ENCODE measurements around the gene ZNG1B.
"Not testable (repeated sequence)": the region's sequence is repeated elsewhere in the genome, so short reads cannot be mapped to it uniquely, and the experiment has no call there.

Gene ZNG1B

DNA sequence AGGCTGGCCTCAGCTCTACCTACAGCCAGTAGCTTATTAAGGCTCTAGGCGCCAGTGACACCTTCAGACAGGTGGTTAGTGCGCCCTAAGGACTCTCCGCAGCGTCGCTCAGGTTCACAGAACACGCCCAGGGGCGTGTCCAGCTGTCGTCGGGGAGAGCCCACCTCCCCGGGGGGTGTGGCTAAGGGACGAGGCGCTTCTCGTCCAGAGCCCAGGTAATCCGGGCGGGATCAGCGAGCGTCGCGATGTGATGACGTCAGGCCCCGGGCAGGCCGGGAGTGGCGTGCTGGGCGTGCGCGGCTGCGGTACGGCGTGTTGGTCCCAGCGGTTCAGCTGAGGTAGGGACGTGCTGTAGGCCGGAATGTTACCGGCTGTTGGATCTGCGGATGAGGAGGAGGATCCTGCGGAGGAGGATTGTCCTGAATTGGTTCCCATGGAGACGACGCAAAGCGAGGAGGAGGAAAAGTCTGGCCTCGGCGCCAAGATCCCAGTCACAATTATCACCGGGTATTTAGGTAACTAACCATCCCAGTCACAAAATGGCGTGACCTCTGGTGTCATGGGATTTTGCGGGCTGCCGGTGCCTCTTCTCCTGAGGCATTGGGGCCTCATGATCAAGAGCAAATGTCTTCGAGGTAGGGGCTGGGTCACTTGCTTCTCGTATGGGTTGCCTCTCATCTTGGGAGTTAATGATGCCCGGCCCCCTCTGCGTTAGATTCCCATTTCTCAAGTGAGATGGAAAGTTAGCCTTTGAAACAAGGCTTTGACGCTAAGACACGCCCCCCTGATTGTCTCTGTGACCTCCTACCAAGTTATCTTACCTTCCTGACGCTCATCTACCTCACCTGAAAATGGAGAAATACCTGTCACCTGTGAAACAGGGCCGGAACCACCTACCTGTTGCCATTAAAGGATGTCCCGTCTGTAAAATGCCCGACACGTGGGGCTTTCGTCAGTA, at the start of gene ZNG1B:
Gene ZNG1B, plus strand, starts transcription at position 184 of the 958 bp plus-strand sequence. Its CDS starts 178 bp downstream, at position 362.
- DNase-seq = peak; percentile 90

DNA sequence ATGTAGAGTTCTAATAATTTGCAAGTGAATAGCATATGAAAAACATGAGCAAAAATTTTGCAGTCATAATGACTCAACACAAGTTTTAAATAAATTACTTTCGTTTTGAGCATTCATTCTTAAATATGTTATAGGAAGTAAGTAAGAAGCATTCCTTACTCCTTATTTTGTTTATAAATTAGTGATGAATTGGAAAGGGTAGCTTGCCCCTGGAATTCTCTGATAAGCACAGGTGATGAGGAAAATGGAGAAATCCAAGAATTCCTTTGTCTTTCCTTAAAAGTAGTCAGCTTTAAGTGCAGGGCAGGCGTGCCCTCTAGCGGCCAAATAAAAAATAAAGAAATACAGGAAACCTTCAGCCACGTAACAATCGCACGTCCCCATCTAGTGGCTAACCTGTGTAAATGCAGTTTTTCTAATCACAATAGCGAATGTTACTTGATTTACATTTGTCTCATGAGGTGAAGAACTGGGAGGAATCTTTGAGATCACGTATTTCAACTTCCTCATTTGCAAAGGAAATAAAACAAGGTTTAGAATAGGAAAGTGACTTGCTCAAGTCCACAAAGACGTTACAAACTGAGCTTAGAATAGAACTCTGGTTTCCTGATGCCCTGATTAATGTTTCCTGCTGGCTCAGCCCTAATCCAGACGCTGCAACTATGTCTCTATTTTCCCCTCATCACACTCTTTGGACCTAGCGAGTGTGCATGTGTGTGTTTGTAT, 47.2 kb upstream of the ZNG1B start:
- peak; percentile 85 for DNase-seq

DNA sequence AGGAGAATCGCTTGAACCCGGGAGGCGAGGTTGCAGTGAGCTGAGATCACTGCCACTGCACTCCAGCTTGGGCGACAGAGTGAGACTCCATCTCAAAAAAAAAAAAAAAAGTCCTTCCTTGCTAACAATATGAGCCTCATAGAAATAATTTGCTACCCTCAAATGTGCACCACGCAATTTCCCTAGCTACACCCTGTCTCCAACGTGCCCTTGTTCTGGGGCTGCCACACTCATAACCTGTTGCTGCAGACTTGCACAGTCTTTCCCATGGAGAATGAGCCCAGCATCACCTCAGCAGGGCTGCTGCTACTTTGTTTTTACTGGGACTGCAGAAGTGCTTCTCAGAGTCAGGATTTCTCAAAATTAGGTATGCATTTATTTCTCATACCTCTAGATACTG, 46.4 kb upstream of the ZNG1B start:
- DNase-seq = no peak

DNA sequence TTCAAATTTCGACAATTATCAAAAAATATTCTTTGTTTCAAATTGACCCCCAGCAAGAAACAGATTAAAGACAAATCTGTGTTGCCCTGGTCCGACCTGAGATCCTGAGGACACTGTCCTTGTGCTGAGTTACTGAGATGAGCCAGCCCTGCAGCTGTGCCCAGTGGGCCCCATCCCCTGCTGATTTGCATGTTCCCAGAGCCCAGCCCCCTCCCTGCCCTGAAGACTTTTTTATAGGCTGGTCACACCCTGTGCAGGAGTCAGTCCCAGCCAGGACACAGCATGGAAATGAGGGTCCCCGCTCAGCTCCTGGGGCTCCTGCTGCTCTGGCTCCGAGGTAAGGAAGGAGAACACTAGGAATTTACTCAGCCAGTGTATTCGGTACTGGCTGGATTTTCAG, 31.4 kb upstream of the ZNG1B start:
- no peak for DNase-seq

DNA sequence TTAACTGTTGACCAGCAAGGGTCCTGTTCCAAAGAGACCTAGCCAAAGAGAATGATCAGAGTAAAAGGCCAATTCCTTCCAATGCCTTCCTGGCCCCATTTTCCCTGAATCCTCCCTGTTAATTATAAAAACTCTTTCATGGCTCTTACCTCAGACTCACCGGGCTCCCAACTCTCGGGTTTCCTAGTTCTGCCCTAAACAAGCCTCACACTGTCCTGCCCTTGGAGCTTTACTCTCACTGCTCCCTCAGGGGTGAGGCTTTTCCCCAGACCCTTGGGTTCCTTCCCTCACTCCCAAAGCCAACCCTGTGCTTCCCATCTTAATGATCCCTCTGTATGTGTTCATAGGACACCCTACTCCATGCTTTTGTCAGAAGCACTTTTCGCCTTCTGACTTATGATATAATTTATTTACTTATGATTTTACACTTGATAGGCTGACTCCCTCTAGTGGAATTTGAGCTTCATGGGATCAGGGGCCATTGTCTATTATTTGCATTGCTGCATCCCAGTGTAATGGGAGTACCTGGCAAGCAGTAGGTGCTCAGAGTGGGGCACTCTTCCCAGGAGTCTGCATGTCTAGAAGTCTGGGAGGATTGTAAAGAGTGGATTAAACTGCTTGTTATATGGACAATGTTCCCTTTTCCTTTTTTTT, 29.9 kb upstream of the ZNG1B start:
- no peak for DNase-seq

DNA sequence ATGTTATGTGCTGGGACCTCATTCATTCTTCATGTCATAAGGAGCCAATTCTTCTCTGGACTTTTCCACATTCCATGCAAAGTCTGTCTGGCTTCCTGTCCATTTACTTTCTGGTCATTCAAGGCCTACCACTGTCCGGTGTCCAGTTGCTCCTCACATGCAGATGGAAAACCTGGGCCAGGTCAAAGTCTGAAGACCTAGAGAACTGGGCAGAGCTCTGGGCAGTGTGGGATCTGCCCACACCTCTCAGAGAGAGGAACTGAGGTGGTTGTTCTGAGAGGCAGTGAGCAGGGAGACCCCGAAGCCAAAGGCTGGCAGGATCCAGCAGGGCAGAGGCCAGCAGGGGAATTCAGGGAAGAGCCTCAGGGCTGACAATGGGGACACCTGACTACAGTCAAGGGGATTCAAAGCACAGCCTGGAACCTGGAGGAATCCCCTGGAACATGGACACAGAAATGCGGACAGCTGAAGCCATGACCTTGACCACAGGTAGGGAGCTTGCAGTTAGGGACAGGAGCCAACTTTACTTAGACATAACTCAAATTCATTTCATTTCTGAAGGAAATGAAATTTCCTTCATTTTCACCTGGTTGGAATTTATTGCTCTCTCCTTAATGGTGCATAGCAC, 25.7 kb upstream of the ZNG1B start:
- not testable (repeated sequence) for DNase-seq

DNA sequence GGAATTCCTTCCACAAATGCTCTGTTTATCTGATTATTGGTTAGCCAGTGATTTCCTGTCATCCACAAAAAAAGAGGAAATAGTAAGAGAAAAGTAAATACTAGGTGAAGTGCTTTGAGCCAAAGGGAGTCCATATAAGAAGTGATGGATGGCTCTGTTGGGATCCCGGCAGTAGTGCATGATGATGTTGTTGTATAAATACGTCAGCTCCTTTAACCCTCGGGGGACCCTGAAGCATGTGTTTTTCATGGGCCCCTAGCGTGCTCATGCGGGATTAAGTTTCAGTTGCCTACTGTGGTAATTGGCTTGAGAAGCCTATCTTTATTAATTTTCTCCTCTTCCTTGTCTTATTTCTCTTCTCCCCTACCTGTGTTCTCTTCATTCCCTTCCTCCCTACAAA, 24.7 kb upstream of the ZNG1B start:
- DNase-seq = not testable (repeated sequence)

DNA sequence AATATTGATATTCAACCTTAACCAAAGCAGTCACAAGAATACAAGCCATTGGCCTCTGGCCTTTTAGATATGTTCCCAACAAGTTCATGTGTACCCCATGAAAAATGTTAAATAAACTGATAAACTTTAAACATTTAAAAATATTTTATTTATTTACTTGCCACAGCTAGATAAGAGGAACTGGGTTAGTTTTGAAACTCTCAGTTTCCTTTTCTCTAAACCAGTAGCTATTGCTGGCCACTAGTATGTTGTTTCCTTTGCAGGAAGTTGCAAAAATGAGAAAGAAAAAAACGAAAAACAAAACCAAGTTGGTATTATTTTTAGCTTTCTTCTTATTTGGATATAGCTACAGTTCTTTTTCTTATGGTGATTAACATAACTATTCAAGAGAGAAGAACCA, 5.7 kb upstream of the ZNG1B start:
- peak; percentile 18 for DNase-seq

DNA sequence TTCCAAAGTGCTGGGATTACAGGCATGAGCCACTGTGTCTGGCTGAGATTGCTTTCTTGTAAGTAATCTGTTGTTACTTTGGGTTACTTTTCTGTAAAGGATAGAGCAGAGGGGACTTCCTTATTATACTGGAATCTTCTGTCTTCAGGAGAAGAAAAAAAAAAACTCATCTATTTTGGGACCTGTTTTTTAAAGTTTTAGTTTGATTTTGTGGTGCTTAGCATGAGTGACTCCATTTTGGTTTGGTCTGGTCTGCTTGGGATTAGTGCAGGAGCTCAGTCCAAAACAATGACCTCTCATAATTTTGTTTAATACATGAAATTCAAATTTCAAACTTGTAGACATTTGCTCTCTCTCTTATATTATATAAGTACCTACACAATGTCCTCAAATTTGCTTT, 4.0 kb upstream of the ZNG1B start:
- DNase-seq = not testable (repeated sequence)

DNA sequence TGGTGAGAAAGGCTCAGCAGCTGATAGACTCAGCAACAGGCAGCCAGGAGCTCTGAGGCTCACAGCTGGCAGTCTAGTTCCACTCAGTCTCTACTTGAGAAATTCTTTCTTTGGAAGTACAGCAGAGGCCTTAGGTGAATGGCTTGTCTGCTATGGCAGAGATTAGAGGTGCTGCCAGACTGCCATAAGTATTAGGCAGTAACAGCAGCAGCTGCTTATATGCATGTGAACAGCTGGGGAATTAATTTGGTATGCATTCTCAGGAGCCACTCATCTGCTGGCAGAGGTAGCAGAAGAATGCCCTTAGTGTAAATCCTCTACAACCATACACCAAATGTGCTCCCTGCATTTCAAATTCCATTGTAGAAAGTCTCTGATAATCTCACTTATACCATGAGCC, 28.3 kb downstream of the ZNG1B start:
- not testable (repeated sequence) for DNase-seq

DNA sequence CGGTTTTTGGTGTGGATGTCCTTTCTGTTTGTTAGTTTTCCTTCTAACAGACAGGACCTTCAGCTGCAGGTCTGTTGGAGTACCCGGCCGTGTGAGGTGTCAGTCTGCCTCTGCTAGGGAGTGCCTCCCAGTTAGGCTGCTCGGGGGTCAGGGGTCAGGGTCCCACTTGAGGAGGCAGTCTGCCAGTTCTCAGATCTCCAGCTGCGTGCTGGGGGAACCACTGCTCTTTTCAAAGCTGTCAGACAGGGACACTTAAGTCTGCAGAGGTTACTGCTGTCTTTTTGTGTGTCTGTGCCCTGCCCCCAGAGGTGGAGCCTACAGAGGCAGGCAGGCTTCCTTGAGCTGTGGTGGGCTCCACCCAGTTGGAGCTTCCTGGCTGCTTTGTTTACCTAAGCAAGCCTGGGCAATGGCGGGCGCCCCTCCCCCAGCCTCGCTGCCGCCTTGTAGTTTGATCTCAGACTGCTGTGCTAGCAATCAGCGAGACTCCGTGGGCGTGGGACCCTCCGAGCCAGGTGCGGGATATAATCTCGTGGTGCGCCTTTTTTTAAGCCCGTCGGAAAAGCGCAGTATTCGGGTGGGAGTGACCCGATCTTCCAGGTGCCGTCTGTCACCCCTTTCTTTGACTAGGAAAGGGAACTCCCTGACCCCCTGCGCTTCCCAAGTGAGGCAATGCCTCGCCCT, 39.3 kb downstream of the ZNG1B start:
- DNase-seq = not testable (repeated sequence)

DNA sequence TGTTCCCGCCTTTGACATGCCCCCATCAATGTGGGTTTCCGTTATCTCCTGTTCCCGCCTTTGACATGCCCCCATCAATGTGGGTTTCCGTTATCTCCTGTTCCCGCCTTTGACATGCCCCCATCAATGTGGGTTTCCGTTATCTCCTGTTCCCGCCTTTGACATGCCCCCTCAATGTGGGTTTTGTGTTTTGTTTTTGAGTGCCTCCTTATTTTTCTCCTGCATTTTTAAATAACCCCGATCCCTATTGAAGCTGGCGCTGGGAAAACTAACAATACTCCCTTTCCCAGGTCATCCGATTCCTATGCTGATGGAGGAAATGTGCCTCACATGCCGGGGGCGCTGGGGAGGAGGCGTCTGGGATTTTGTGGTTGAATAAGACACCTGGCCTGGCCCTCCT, 59.0 kb downstream of the ZNG1B start:
- DNase-seq = not testable (repeated sequence)

DNA sequence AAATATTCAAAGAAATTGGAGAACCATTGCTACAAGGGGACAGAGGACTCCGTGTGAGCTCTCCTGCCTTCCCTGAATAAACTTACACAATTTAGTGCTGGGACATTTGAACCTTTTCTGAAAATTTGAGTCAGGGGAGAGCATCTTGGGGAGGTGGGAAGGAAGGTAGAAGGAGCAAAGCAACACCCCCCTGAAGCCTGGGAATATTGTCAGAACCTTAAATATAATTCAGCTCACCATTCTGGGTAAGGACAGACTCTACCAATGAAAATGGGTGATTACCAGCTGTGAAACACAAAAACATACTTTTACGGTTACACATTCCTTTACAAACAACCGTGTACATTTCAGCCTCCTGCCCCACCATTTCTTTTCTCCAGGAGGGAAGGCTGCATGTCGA, 60.9 kb downstream of the ZNG1B start, which contains the start of gene FOXD4L1:
Gene FOXD4L1, plus strand, starts transcription at position 301 of the 400 bp plus-strand sequence. CDS start 592 bp downstream, outside the sequence.
- not testable (repeated sequence) for DNase-seq

DNA sequence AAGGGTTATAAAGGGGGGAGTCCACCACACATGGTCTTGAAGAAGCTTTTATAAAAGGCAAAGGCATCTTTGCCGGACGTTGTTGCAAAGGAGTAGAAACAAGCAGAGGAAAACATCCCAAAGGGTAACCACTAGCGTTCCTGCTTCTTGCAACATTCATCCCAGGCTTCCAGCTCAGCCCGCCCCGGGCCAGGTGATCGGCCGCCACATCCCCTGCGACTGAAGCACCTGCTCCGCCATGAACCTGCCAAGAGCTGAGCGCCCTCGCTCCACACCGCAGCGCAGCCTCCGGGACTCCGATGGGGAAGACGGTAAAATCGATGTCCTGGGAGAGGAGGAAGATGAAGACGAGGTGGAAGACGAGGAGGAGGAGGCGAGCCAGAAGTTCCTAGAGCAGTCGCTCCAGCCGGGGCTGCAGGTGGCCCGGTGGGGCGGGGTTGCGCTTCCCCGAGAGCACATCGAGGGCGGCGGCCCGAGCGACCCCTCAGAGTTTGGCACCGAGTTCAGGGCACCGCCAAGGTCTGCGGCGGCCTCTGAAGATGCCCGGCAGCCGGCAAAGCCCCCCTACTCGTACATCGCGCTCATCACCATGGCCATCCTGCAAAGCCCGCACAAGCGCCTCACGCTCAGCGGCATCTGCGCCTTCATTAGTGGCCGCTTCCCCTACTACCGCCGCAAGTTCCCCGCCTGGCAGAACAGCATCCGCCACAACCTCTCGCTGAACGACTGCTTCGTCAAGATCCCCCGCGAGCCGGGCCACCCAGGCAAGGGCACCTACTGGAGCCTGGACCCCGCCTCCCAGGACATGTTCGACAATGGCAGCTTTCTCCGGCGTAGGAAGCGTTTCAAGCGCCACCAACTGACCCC, 61.8 kb downstream of the ZNG1B start:
- DNase-seq = not testable (repeated sequence)

DNA sequence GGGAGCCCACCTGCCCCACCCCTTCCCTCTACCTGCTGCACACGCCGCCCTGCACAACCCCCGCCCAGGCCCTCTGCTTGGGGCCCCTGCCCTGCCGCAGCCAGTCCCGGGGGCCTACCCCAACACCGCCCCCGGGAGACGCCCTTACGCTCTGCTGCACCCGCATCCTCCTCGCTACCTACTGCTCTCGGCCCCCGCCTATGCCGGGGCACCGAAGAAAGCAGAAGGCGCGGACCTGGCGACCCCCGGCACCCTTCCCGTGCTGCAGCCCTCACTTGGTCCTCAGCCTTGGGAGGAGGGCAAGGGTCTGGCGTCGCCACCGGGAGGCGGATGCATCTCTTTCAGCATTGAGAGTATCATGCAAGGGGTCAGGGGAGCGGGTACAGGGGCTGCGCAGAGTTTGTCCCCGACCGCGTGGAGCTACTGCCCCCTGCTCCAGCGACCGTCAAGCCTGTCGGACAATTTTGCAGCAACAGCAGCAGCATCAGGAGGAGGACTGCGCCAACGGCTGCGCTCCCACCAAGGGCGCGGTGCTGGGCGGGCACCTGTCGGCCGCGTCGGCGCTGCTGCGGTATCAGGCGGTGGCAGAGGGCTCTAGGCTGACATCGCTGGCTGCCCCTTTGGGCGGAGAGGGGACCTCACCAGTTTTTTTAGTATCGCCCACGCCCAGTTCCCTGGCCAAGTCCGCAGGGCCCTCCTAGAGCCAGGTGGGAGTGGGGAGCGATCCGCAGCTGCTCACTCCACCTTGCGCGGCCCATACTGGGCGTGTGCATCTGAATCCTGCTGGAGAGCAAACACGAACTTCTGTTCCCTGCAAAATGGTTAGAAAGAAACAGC, 62.6 kb downstream of the ZNG1B start:
- DNase-seq = not testable (repeated sequence)

DNA sequence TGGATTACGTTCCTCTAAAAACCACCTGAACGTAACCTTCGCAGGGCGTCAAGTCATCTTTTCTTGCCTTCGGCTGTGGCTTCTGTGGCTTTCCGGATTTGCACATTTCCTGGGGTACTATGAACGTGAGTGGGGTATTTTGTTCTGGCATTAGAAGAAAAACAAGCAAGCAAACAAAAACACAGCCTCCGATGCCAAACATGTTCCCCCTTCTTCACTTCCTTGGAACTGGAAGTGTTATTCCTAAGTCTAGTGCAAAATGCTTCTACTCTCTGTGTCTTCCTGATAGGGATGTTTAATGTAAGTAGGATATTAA, 63.2 kb downstream of the ZNG1B start:
- peak; percentile 32 for DNase-seq

DNA sequence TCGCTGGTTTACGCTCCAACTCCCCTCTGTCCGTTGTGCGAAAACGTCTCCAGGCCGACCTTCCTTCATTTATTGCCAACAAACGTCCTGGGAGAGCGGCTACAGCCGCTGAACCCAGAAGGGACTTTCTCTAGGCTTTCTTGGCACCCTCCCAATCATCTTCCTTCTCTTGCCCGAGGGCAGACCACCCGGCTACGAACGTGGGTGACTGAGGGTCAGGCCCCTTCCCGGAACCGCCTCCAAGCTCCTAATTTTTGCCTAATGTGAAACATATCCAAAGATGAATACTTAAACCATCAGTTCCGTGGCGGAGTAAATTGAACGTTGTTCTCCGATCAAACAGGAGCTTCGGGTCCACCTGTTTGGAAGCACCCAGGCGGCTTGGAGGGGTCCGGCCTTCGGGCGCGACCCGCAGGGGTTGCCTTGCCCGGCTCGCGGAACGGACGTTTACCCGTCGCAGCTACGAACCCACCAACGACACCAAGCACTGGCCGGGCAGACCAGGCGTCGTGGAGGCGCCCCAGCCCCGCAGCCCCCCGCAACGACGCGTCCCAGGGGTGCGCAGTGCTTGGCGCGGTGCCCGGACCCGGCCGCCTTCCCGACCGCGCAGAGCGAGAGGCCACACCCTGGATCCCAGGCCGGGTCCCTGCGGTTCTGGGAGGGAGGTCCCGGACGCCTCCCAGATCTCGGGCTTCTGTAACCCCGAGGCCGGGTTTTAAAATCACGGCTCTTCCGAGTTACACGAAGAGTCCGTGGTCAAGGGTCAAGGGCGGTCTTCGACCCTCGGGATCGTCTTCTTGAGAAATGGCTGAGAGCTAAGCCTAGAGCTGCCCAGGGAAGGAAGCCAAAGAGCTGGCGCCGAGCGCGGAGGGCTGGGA, 65.0 kb downstream of the ZNG1B start:
- DNase-seq = not testable (repeated sequence)

DNA sequence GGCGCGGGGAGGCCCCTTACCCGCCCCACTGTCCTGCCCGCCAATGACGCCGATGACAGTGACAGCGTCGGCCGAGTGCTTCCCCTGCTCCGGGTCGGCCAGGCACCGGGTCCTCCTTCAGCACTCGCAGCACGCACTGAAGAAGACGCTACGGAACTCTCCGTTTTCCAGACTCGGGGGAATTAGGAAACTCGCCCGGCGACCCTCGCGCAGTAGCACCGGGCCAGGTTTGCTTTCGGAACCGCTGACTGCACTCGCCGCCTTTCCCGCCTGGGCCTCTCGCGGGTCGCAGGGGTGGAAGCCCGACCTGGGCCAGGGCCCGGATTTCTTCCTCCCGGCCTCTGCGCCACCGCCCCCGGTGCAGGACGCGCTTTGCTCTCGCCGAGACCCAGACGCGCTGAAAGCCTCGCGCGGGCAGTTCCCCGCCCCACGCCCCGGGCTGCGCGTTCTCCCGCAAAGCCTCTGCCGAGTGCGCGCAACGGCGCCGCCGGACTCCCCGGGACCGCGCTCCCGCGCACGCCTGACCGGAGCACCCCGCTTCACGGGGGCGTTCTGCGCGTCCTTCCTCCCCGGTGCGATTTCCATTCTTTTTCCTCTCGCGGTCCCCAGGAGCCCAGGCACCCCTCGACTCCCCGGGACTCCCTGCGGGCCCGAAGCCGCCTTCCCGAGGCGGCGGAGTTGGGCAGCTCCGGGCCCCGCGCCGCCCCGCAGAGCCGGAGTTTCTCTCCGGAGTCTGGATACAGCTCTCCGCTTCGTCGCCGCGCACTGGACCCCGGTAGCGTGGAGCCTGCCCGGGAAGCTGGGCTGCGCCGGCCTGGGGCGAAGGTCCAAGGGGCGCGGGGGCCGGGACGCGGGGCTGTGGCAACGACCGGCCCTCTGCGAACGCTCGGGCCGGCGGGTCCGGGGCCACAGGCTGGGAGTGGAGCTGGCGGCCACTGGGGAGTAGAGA, 65.9 kb downstream of the ZNG1B start:
- peak; percentile 35 for DNase-seq

Measured in CD4-positive, alpha-beta T cell treated with Interleukin-17A for 1 hour (primary cell).